GM18499 (cell line): ENCODE measurements around the gene FBXL19.

ENCODE experiments used
- ATAC-seq: cut with Tn5 transposase; IDR thresholded peaks from one replicate; pipeline ENCODE4 v1.9.1; 2021; ENCODE audit warnings: moderate number of reproducible peaks; ENCODE audit not compliant: insufficient read depth, unreplicated experiment

Gene FBXL19

DNA sequence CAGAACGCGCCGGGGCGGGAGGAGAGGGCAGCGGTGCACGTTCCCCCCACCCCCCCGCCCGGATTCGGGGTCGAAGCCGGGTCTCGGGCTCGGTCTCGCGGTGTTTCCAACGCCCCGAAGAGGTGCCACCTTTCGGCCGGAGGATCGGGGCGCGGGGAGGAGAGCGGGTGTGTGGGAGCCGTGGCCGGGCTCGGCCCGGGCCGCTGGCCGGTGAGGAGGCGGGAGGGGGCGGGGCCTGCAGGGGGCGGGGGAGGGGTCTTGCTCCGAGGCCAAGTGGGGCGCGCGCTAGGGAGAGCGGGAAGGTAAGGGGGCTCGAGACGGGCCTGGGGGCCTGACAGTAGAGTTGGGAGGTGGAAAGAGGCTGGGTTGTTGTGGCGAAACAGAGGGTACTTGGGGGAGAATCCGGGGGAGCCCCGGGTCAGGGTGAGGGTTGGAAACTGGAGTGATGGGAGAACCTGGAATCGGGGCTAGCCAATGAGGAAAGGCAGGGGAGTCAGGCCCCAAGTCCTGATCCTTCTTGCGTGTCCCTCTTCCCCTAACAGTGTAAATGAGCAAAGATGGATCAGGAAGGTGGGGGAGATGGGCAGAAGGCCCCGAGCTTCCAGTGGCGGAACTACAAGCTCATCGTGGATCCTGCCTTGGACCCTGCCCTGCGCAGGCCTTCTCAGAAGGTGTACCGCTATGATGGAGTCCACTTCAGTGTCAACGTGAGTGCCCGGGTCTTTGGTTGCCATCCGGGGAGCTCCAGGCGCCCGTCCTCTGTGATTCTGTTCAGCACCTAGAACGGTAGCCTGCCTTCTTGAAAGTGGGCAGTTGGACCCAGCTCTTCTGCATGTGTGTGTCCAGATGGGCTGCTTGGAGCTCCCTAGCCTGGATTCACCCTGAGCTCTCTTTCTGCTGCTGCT lies 35.1 kb downstream of the FBXL19 start:
- no peak for ATAC-seq

- no peak for ATAC-seq
These were observed 38.0 kb downstream of the FBXL19 start for GRCh38 chr16:30961384-30961783.

GRCh38 chr16:30963925-30964511 lies 40.6 kb downstream of the FBXL19 start:
- ATAC-seq, result no peak

DNA sequence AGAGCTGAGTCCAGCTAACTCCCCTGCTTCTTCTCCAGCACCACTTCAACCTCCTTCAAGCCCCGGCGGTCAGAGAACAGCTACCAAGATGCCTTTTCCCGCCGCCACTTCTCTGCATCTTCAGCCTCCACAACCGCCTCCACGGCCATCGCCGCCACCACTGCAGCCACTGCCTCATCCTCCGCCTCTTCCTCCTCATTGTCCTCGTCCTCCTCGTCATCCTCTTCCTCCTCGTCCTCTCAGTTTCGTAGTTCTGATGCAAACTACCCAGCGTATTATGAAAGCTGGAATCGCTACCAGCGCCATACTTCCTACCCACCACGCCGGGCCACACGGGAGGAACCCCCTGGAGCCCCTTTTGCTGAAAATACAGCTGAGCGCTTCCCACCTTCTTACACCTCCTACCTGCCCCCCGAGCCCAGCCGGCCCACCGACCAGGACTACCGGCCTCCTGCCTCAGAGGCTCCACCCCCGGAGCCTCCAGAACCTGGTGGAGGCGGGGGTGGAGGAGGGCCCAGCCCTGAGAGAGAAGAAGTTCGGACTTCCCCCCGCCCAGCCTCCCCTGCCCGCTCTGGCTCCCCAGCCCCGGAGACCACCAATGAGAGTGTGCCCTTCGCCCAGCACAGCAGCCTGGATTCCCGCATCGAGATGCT lies 41.3 kb downstream of the FBXL19 start:
- ATAC-seq, result no peak

- no peak for ATAC-seq
These were observed 42.1 kb downstream of the FBXL19 start for GRCh38 chr16:30965436-30965835.

DNA sequence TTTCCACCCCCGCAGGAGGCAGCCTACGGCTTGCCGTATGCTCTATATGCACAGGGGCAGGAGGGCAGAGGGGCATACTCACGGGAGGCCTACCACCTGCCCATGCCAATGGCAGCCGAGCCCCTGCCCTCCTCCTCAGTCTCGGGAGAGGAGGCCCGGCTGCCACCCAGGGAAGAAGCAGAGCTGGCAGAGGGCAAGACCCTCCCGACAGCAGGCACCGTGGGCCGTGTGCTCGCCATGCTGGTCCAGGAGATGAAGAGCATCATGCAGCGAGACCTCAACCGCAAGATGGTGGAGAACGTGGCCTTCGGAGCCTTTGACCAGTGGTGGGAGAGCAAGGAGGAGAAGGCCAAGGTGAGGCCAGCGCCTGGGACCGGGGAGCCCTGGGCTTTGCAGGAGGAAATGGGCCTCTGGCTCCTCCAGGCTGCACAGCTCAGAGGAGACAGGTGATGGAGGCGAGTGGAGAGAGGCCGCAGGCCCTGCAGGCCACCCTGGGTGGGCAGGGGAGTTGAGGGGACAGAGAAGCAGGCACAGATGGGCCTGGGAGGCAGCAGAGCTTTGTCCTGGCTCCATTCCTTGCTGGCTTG lies 42.8 kb downstream of the FBXL19 start:
- ATAC-seq, result no peak

DNA sequence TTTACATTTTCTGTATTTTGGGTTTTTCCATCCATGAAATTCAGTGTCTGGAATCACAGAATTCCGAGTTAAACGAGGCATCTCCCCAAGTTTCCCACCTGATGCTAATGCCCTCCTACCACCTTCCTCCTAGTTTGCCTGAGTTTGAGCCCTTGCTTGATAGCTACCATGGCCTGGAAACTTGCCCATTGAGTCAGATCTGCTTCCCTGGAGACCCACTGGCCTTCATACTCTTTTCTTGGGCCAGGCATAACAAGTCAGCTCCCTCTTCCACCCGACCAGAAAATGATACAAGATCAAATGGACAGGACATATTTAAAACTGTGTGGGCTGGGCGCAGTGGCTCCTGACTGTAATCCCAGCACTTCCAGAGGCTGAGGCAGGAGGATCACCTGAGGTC lies 44.4 kb downstream of the FBXL19 start:
- ATAC-seq, result no peak

- no peak for ATAC-seq
These were observed 46.0 kb downstream of the FBXL19 start for GRCh38 chr16:30969246-30969842.

DNA sequence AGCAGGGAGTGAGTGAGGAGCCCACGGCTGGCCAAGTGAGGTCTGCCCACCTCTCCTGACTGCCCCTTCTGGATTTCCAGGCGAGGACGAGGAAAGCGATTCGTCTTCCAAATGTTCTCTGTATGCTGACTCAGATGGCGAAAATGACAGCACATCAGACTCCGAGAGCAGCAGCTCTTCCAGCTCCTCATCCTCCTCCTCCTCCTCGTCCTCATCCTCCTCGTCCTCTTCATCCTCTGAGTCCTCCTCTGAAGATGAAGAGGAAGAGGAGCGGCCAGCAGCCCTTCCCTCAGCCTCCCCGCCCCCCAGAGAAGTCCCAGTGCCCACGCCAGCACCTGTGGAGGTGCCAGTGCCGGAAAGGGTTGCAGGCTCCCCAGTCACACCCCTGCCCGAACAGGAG lies 47.9 kb downstream of the FBXL19 start:
- ATAC-seq, result no peak

GRCh38 chr16:30972872-30973271 lies 49.5 kb downstream of the FBXL19 start:
- no peak for ATAC-seq

DNA sequence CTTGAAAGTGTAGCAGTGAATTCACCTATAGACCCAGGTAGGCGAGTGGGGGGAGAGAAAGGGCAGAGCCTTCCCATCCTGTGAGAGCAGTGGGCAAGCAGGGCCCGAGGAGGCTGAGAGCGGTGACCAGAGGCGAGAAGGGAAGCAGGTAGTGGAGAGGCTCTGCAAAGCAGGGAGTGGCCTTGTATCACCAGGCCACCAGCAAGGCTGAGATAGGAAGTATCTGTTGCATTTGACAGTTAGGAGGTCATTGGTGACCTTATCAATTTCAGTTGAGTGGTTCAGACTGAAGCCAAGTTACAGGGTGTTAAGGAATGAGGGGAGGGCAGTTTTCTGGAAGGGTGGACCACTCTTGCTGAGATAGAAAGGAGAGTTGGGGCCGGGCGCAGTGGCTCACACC lies 51.0 kb downstream of the FBXL19 start:
- ATAC-seq, result no peak

GRCh38 chr16:30976486-30976885 lies 53.1 kb downstream of the FBXL19 start:
- ATAC-seq, result no peak

GRCh38 chr16:30977502-30977901 lies 54.1 kb downstream of the FBXL19 start:
- ATAC-seq, result no peak

GRCh38 chr16:30979170-30980022 lies 56.0 kb downstream of the FBXL19 start:
- ATAC-seq, result no peak

- ATAC-seq, result no peak
These were observed 56.6 kb downstream of the FBXL19 start for GRCh38 chr16:30980023-30980371.

DNA sequence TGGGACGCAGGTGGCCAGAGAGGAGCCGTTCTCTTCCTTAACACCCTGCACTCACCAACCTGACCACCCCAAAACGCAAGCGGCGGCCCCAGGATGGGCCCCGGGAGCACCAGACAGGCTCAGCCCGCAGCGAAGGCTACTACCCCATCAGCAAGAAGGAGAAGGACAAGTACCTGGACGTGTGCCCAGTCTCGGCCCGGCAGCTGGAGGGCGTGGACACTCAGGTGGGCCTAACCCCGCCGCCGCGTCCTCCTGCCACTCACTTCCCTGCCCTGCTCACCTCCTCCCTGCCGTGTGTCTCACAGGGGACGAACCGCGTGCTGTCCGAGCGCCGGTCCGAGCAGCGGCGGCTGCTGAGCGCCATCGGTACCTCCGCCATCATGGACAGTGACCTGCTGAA lies 57.1 kb downstream of the FBXL19 start:
- ATAC-seq, result no peak

DNA sequence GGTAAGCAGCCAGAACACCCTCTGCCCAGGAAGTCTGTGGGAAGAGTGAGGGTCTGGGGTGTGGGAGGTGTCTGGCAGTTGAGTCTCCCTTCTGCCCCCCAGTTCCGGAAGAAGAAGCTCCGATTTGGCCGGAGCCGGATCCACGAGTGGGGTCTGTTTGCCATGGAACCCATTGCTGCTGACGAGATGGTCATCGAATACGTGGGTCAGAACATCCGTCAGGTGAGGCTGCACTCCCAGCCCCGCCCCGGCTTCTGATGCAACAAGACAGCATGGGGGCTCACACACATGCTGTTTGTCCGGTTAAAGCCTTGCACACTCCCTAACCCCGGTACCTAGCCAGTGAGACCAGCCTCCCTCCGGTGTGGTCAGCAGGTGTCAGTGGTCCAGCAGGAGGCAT lies 57.6 kb downstream of the FBXL19 start:
- ATAC-seq, result no peak

DNA sequence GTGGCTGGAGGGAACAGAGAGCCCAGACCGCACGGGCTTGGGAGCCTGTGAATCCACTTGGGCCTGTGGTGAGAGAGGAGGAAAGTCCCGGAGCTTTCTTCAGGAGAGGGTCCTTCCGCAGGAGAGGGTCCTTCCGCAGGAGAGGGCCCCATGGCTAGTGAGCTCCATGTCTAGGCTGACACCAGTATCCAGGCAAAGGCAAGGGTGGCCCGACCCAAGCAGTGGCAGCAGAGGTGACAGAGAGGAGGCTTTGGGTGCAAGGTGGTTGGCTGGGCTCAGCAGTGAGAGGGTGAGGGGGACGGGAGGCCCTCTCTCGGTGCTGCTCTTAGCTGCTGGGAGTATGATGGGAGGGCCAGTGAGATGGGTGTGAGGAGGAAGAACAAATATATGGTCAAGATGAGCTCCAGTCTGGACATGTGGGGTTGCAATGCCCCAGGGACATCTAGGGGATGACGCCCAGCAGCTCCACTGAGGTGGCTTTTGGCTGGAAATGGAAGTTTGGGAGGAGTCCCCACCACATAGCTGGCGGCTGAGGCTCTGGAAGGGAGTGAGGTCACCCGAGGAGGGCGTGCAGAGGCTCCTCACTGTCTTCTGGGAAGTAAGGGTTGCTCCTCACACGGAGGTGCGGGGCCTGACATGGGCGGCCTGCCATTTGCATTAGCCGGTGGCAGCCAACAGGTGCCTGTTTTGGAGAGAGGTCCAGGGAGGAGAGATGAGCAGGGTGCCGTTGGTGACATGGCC lies 59.3 kb downstream of the FBXL19 start:
- ATAC-seq, result no peak

DNA sequence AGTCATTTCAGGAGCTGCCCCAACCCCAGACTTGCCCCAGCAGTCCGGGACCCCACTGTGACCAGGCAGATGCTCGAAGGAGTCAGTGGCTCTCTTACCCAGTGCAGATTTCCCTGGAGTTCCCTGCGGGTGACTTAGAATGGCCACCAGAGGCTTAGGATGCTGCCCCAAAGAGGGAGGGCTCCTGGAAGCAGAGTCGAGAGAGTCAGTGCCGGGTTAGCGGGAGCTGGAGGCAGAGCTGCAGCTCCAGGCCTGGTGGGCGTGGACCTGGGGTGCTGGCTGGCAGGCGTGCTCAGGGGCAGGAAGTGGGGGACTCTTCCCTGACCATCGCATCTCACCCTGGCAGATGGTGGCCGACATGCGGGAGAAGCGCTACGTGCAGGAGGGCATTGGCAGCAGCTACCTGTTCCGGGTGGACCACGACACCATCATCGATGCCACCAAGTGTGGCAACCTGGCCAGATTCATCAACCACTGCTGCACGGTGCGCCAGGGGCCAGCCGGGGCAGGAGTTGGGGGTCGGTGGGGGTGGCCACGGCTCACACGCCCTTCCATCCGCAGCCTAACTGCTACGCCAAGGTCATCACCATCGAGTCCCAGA lies 60.0 kb downstream of the FBXL19 start:
- no peak for ATAC-seq
